ENCODE results near the gene EEA1.

DNA sequence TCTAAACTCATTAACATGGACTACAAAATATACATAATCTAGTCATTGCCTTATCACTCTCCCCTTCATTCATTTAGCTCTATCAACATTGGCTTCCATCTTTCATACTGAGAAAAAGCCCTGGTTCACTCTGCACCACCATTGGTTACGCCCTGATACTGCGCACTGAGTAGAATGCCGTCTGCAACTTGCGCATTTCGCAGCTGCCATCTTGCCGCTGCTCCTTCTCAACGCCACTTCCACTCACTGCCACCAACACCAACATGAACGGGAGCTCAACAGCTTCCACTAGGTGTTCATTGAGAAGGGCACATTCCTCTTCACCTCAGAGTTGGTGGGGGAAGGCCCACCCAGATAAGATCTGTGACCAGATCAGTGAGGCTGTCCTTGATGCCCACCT lies 71.3 kb downstream of the EEA1 start:
- TF ChIP-seq, protein P1, sequence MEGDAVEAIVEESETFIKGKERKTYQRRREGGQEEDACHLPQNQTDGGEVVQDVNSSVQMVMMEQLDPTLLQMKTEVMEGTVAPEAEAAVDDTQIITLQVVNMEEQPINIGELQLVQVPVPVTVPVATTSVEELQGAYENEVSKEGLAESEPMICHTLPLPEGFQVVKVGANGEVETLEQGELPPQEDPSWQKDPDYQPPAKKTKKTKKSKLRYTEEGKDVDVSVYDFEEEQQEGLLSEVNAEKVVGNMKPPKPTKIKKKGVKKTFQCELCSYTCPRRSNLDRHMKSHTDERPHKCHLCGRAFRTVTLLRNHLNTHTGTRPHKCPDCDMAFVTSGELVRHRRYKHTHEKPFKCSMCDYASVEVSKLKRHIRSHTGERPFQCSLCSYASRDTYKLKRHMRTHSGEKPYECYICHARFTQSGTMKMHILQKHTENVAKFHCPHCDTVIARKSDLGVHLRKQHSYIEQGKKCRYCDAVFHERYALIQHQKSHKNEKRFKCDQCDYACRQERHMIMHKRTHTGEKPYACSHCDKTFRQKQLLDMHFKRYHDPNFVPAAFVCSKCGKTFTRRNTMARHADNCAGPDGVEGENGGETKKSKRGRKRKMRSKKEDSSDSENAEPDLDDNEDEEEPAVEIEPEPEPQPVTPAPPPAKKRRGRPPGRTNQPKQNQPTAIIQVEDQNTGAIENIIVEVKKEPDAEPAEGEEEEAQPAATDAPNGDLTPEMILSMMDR (IDR thresholded peaks at IDR 0.05) = no peak
- TF ChIP-seq POLR2A (IDR thresholded peaks at IDR 0.05) = no peak

All from esophagus squamous epithelium (tissue), 4 donors.